ENCODE measurements around the gene TSPYL2.

Gene TSPYL2

DNA sequence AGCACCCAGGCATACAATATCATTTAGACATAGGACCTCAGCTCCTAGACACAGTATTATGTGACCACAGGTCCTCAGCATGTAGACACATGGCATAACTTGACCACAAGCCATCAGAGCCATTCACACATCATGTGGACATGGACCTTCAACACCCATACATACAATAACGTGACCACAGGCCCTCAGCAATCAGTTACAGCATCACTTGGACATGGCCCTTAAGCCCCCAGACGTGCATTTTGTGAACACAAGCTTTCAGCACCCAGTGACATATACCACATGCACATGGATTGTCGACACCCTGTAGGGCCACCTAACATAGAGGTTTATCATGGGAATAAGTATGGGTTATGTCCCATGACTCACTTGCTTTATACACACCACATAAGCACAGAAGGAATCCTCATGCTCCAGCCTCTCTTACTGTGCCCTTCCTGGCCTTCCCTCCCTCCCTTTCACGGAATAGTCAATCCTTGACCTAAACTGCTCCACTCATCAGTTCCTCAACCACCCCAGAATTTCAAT lies 1.9 kb downstream of the TSPYL2 start:
- no peak for TF ChIP-seq TCF12 (IDR thresholded peaks at IDR 0.05; ENCODE audit: low read depth)
- TF ChIP-seq, protein P1, sequence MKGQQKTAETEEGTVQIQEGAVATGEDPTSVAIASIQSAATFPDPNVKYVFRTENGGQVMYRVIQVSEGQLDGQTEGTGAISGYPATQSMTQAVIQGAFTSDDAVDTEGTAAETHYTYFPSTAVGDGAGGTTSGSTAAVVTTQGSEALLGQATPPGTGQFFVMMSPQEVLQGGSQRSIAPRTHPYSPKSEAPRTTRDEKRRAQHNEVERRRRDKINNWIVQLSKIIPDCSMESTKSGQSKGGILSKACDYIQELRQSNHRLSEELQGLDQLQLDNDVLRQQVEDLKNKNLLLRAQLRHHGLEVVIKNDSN (IDR thresholded peaks at IDR 0.05) = no peak
- no peak for TF ChIP-seq CREB1 (IDR thresholded peaks at IDR 0.05; ENCODE audit: low read depth)
- no peak for TF ChIP-seq RAD21 (IDR thresholded peaks at IDR 0.05; ENCODE audit: low read depth)
- TF ChIP-seq TAF1 (IDR thresholded peaks at IDR 0.05; ENCODE audit: low read depth) = no peak
- no peak for TF ChIP-seq EP300 (IDR thresholded peaks at IDR 0.05; ENCODE audit: borderline replicate concordance)
- TF ChIP-seq, protein P2, sequence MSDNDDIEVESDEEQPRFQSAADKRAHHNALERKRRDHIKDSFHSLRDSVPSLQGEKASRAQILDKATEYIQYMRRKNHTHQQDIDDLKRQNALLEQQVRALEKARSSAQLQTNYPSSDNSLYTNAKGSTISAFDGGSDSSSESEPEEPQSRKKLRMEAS (IDR thresholded peaks at IDR 0.05) = no peak
- no peak for TF ChIP-seq FOXM1 (IDR thresholded peaks at IDR 0.05; ENCODE audit: borderline replicate concordance, low read depth)
- TF ChIP-seq CEBPB (IDR thresholded peaks at IDR 0.05) = no peak
- no peak for TF ChIP-seq EGR1 (IDR thresholded peaks at IDR 0.05)
- no peak for TF ChIP-seq YY1 (IDR thresholded peaks at IDR 0.05; ENCODE audit: low read depth)
- TF ChIP-seq NFIC (IDR thresholded peaks at IDR 0.05) = no peak
- TF ChIP-seq, protein P3, sequence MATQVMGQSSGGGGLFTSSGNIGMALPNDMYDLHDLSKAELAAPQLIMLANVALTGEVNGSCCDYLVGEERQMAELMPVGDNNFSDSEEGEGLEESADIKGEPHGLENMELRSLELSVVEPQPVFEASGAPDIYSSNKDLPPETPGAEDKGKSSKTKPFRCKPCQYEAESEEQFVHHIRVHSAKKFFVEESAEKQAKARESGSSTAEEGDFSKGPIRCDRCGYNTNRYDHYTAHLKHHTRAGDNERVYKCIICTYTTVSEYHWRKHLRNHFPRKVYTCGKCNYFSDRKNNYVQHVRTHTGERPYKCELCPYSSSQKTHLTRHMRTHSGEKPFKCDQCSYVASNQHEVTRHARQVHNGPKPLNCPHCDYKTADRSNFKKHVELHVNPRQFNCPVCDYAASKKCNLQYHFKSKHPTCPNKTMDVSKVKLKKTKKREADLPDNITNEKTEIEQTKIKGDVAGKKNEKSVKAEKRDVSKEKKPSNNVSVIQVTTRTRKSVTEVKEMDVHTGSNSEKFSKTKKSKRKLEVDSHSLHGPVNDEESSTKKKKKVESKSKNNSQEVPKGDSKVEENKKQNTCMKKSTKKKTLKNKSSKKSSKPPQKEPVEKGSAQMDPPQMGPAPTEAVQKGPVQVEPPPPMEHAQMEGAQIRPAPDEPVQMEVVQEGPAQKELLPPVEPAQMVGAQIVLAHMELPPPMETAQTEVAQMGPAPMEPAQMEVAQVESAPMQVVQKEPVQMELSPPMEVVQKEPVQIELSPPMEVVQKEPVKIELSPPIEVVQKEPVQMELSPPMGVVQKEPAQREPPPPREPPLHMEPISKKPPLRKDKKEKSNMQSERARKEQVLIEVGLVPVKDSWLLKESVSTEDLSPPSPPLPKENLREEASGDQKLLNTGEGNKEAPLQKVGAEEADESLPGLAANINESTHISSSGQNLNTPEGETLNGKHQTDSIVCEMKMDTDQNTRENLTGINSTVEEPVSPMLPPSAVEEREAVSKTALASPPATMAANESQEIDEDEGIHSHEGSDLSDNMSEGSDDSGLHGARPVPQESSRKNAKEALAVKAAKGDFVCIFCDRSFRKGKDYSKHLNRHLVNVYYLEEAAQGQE (IDR thresholded peaks at IDR 0.05; ENCODE audit: low read depth) = no peak
- no peak for TF ChIP-seq ZBTB7A (IDR thresholded peaks at IDR 0.05; ENCODE audit: low read depth)
- TF ChIP-seq TEAD4 (IDR thresholded peaks at IDR 0.05) = no peak

DNA sequence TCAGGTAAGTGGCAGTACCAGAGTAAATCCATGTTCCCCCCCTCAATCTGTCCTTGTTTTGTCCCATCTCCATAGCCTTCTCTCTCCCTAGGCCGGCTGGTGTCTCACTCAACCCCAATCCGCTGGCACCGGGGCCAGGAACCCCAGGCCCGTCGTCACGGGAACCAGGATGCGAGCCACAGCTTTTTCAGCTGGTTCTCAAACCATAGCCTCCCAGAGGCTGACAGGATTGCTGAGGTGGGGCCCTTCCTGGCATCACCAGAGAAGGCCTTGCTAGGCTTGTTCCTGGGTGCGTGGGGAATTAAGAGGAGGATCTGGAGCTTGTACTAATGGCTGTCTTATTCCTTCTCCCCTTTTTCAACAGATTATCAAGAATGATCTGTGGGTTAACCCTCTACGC lies 2.7 kb downstream of the TSPYL2 start:
- no peak for TF ChIP-seq TAF1 (IDR thresholded peaks at IDR 0.05; ENCODE audit: low read depth)
- TF ChIP-seq, protein P2 (IDR thresholded peaks at IDR 0.05) = no peak
- TF ChIP-seq EP300 (IDR thresholded peaks at IDR 0.05; ENCODE audit: borderline replicate concordance) = no peak
- TF ChIP-seq, protein P1 (IDR thresholded peaks at IDR 0.05) = no peak
- TF ChIP-seq NFIC (IDR thresholded peaks at IDR 0.05) = no peak
- TF ChIP-seq EGR1 (IDR thresholded peaks at IDR 0.05) = no peak
- no peak for TF ChIP-seq TCF12 (IDR thresholded peaks at IDR 0.05; ENCODE audit: low read depth)
- TF ChIP-seq CEBPB (IDR thresholded peaks at IDR 0.05) = no peak
- TF ChIP-seq FOXM1 (IDR thresholded peaks at IDR 0.05; ENCODE audit: borderline replicate concordance, low read depth) = no peak
- no peak for TF ChIP-seq TEAD4 (IDR thresholded peaks at IDR 0.05)
- TF ChIP-seq YY1 (IDR thresholded peaks at IDR 0.05; ENCODE audit: low read depth) = no peak

DNA sequence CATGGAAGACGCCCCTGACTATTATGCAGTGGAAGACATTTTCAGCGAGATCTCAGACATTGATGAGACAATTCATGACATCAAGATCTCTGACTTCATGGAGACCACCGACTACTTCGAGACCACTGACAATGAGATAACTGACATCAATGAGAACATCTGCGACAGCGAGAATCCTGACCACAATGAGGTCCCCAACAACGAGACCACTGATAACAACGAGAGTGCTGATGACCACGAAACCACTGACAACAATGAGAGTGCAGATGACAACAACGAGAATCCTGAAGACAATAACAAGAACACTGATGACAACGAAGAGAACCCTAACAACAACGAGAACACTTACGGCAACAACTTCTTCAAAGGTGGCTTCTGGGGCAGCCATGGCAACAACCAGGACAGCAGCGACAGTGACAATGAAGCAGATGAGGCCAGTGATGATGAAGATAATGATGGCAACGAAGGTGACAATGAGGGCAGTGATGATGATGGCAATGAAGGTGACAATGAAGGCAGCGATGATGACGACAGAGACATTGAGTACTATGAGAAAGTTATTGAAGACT lies 3.6 kb downstream of the TSPYL2 start:
- TF ChIP-seq, protein P1 (IDR thresholded peaks at IDR 0.05) = no peak
- TF ChIP-seq, protein P2 (IDR thresholded peaks at IDR 0.05) = no peak
- TF ChIP-seq EGR1 (IDR thresholded peaks at IDR 0.05) (no peak), FOXM1 (IDR thresholded peaks at IDR 0.05; ENCODE audit: borderline replicate concordance, low read depth) (no peak), CEBPB (IDR thresholded peaks at IDR 0.05) (no peak), NFIC (IDR thresholded peaks at IDR 0.05) (no peak), TCF12 (IDR thresholded peaks at IDR 0.05; ENCODE audit: low read depth) (no peak), TEAD4 (IDR thresholded peaks at IDR 0.05) (no peak), EP300 (IDR thresholded peaks at IDR 0.05; ENCODE audit: borderline replicate concordance) (no peak), ZBTB7A (IDR thresholded peaks at IDR 0.05; ENCODE audit: low read depth) (no peak), YY1 (IDR thresholded peaks at IDR 0.05; ENCODE audit: low read depth) (no peak), RAD21 (IDR thresholded peaks at IDR 0.05; ENCODE audit: low read depth) (no peak), CREB1 (IDR thresholded peaks at IDR 0.05; ENCODE audit: low read depth) (no peak), TAF1 (IDR thresholded peaks at IDR 0.05; ENCODE audit: low read depth) (no peak)
- TF ChIP-seq, protein P3 (IDR thresholded peaks at IDR 0.05; ENCODE audit: low read depth) = no peak

DNA sequence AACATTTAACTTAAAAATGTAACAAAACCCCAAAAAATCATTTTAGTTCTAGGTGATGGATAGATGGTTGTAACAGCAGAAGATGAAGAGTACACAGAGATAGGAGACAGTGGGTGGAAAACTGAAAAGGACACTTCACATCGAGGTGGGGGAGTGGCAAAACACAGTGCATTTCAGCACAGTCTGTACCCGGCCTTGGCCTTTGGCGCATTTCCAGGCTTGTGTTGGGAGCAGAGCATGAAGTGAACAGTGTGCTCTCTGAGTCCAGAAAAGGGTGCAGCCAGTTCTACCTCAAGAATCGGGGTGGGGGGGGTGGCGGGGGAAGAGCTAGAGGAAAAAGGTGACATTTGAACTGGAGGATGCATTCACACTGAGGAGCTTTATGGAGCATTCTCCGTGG lies 4.3 kb downstream of the TSPYL2 start:
- TF ChIP-seq CREB1 (IDR thresholded peaks at IDR 0.05; ENCODE audit: low read depth) (no peak), NFIC (IDR thresholded peaks at IDR 0.05) (no peak), TCF12 (IDR thresholded peaks at IDR 0.05; ENCODE audit: low read depth) (no peak), RAD21 (IDR thresholded peaks at IDR 0.05; ENCODE audit: low read depth) (no peak), TAF1 (IDR thresholded peaks at IDR 0.05; ENCODE audit: low read depth) (no peak), TEAD4 (IDR thresholded peaks at IDR 0.05) (no peak), EGR1 (IDR thresholded peaks at IDR 0.05) (no peak), EP300 (IDR thresholded peaks at IDR 0.05; ENCODE audit: borderline replicate concordance) (no peak), CEBPB (IDR thresholded peaks at IDR 0.05) (no peak), ZBTB7A (IDR thresholded peaks at IDR 0.05; ENCODE audit: low read depth) (no peak), FOXM1 (IDR thresholded peaks at IDR 0.05; ENCODE audit: borderline replicate concordance, low read depth) (no peak), YY1 (IDR thresholded peaks at IDR 0.05; ENCODE audit: low read depth) (no peak)
- TF ChIP-seq, protein P1 (IDR thresholded peaks at IDR 0.05) = no peak
- TF ChIP-seq, protein P2 (IDR thresholded peaks at IDR 0.05) = no peak
- TF ChIP-seq, protein P3 (IDR thresholded peaks at IDR 0.05; ENCODE audit: low read depth) = no peak

All from Ishikawa (cell line).